Measurements from ENCODE around the gene DISP3.

GRCh38 chr1:11569954-11570353 is 91.0 kb downstream of the DISP3 start:
- TF ChIP-seq CTCF (IDR thresholded peaks at IDR 0.05), result no peak
- TF ChIP-seq NFIC (IDR thresholded peaks at IDR 0.05; ENCODE audit: borderline replicate concordance), result no peak
- TF ChIP-seq RCOR1 (IDR thresholded peaks at IDR 0.05; ENCODE audit: low read length), result no peak
- no peak for TF ChIP-seq FOSL2 (IDR thresholded peaks at IDR 0.05; ENCODE audit: borderline replicate concordance, low read depth)
- no peak for TF ChIP-seq MEF2A (IDR thresholded peaks at IDR 0.05; ENCODE audit: borderline replicate concordance, low read depth)
- TF ChIP-seq TAF1 (IDR thresholded peaks at IDR 0.05; ENCODE audit: borderline replicate concordance, low read depth, low read length), result no peak
- no peak for TF ChIP-seq TCF12 (IDR thresholded peaks at IDR 0.05)
